Measurements from ENCODE around the gene DLGAP1.

DLGAP1 gene

DNA sequence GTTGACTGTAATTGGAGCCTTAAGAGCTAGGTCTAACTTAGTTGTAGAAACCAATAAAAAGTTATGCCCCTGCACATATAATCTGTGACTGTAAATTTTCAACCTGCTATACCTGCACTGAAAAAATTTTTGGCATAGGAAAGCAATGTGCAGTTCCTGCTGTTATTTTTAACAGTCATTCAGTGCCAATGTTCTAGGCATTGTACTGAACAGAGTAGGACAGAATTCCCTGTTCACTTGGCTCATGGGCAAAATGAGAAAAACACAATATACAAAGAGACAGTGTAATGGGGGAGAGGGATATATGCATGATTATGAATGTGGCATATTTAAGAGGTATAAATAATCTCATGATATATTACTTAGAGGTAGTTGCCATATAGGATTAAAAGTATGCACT, 547.2 kb downstream of the DLGAP1 start:
- Histone ChIP-seq H3K27ac (ENCODE audit: low read depth, low read length) (no peak overlapping the region), H3K4me2 (ENCODE audit: low read depth, low read length, poor library complexity, severe bottlenecking) (no peak overlapping the region), H3K4me3 (ENCODE audit: insufficient read depth, low read length, poor library complexity, severe bottlenecking) (no peak overlapping the region), H3K79me2 (ENCODE audit: insufficient read depth, low read length) (no peaks in the 10 kb centered on the region), H4K20me1 (ENCODE audit: low read depth, low read length) (no peaks in the 10 kb centered on the region), H3K36me3 (ENCODE audit: low read length) (no peaks in the 10 kb centered on the region), H2AFZ (ENCODE audit: low read depth, low read length, severe bottlenecking) (no peak overlapping the region), H3K9me3 (ENCODE audit: insufficient read depth, low read length) (no peaks in the 10 kb centered on the region), H3K9me2 (replicated peaks; ENCODE audit: insufficient read depth, low read length) (no peaks in the 10 kb centered on the region), H3K9ac (ENCODE audit: low read length) (no peak overlapping the region), H3K27me3 (ENCODE audit: low read length) (no peaks in the 10 kb centered on the region), H3F3A (ENCODE audit: insufficient read depth) (no peaks in the 10 kb centered on the region)
- TF ChIP-seq, protein P1, sequence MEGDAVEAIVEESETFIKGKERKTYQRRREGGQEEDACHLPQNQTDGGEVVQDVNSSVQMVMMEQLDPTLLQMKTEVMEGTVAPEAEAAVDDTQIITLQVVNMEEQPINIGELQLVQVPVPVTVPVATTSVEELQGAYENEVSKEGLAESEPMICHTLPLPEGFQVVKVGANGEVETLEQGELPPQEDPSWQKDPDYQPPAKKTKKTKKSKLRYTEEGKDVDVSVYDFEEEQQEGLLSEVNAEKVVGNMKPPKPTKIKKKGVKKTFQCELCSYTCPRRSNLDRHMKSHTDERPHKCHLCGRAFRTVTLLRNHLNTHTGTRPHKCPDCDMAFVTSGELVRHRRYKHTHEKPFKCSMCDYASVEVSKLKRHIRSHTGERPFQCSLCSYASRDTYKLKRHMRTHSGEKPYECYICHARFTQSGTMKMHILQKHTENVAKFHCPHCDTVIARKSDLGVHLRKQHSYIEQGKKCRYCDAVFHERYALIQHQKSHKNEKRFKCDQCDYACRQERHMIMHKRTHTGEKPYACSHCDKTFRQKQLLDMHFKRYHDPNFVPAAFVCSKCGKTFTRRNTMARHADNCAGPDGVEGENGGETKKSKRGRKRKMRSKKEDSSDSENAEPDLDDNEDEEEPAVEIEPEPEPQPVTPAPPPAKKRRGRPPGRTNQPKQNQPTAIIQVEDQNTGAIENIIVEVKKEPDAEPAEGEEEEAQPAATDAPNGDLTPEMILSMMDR (IDR thresholded peaks at IDR 0.05; ENCODE audit: insufficient read depth, low read length, poor library complexity, severe bottlenecking): no peak
- TF ChIP-seq EZH2phosphoT487 (conservative IDR thresholded peaks at IDR 0.05; ENCODE audit: low read length): no peak

- Histone ChIP-seq H2AFZ (ENCODE audit: low read depth, low read length, severe bottlenecking) (no peak overlapping the region), H3K36me3 (ENCODE audit: low read length) (no peaks in the 10 kb centered on the region), H3K27me3 (ENCODE audit: low read length) (no peaks in the 10 kb centered on the region), H3K9ac (ENCODE audit: low read length) (no peak overlapping the region), H3K79me2 (ENCODE audit: insufficient read depth, low read length) (no peaks in the 10 kb centered on the region), H3F3A (ENCODE audit: insufficient read depth) (no peaks in the 10 kb centered on the region), H3K4me3 (ENCODE audit: insufficient read depth, low read length, poor library complexity, severe bottlenecking) (no peak overlapping the region), H3K9me2 (replicated peaks; ENCODE audit: insufficient read depth, low read length) (no peaks in the 10 kb centered on the region), H4K20me1 (ENCODE audit: low read depth, low read length) (no peaks in the 10 kb centered on the region), H3K9me3 (ENCODE audit: insufficient read depth, low read length) (no peaks in the 10 kb centered on the region), H3K4me2 (ENCODE audit: low read depth, low read length, poor library complexity, severe bottlenecking) (no peak overlapping the region), H3K27ac (ENCODE audit: low read depth, low read length) (no peak overlapping the region)
- TF ChIP-seq, protein P1 (IDR thresholded peaks at IDR 0.05; ENCODE audit: insufficient read depth, low read length, poor library complexity, severe bottlenecking): no peak
- TF ChIP-seq EZH2phosphoT487 (conservative IDR thresholded peaks at IDR 0.05; ENCODE audit: low read length): no peak
Measured at GRCh38 chr18:3906116-3906750, 548.9 kb downstream of the DLGAP1 start.

GRCh38 chr18:3903337-3903736, 551.8 kb downstream of the DLGAP1 start:
- no peak overlapping the region for H2AFZ ChIP-seq (ENCODE audit: low read depth, low read length, severe bottlenecking)
- H3K27ac ChIP-seq (ENCODE audit: low read depth, low read length): no peak overlapping the region
- H3F3A ChIP-seq (ENCODE audit: insufficient read depth): no peaks in the 10 kb centered on the region
- H3K79me2 ChIP-seq (ENCODE audit: insufficient read depth, low read length): no peaks in the 10 kb centered on the region
- no peak overlapping the region for H3K9ac ChIP-seq (ENCODE audit: low read length)
- H3K4me3 ChIP-seq (ENCODE audit: insufficient read depth, low read length, poor library complexity, severe bottlenecking): no peak overlapping the region
- H4K20me1 ChIP-seq (ENCODE audit: low read depth, low read length): no peaks in the 10 kb centered on the region
- no peaks in the 10 kb centered on the region for H3K9me3 ChIP-seq (ENCODE audit: insufficient read depth, low read length)
- no peak overlapping the region for H3K4me2 ChIP-seq (ENCODE audit: low read depth, low read length, poor library complexity, severe bottlenecking)
- H3K36me3 ChIP-seq (ENCODE audit: low read length): no peaks in the 10 kb centered on the region
- no peaks in the 10 kb centered on the region for H3K9me2 ChIP-seq (replicated peaks; ENCODE audit: insufficient read depth, low read length)
- no peaks in the 10 kb centered on the region for H3K27me3 ChIP-seq (ENCODE audit: low read length)
- no peak for TF ChIP-seq EZH2phosphoT487 (conservative IDR thresholded peaks at IDR 0.05; ENCODE audit: low read length)
- TF ChIP-seq, protein P1 (IDR thresholded peaks at IDR 0.05; ENCODE audit: insufficient read depth, low read length, poor library complexity, severe bottlenecking): no peak
